Heart left ventricle (tissue), 13 donors: Measurements from ENCODE around the gene NOG.

Experiments used
- POLR2A ChIP-seq, 2 donors: fragments of 450-650 bp; IDR thresholded peaks; one replicate each; pipeline ENCODE4 v1.6.1; 2017; ENCODE audit warnings: antibody characterized with exemption in 2 of 2, mild to moderate bottlenecking in 2 of 2, moderate library complexity in 2 of 2
- TF ChIP-seq, protein P1 (sequence below), 12 donors: fragments of 200-600 bp; sonication (generic) in 4 of 12; IDR thresholded peaks; one replicate each; pipeline versions ENCODE4 v1.5.0 to v1.8.0; 2018 to 2022; ENCODE audit warnings: antibody characterized with exemption in 12 of 12, mild to moderate bottlenecking in 5 of 12
- donor health status: ischemic (EF 13 %, LVEDD 7.1; RV severe dilation, severe dysfunction).
- donor health status: DM: no; HTN: yes; CAD: no.
- donor health status: DM: no; HTN: no; CAD: no.
- donor health status: ischemic (EF 25% LVEDD 6.9; RV normal size, moderate dysfunction).
- donor health status: ischemic (EF 25% LVEDD 5.7; RV mildly dilated, moderate dysfunction).
- donor health status: ischemic (EF 35%, LVEDD 5.7; RV mildly dilated, moderate dysfunction).
- donor health status: nonischemic (EF 11% LVEDD 7.7; RV severe dilation, severe dysfunction).
- donor health status: DM: yes; HTN: yes; CAD: no.
- donor health status: PGD.
- donor health status: ischemic (EF 29% LVEDD 5.4; RV normal size, mild dysfunction).
- donor health status: nonischemic (EF 23%, LVEDD 6.1; RV moderate dilation, normal function).

DNA sequence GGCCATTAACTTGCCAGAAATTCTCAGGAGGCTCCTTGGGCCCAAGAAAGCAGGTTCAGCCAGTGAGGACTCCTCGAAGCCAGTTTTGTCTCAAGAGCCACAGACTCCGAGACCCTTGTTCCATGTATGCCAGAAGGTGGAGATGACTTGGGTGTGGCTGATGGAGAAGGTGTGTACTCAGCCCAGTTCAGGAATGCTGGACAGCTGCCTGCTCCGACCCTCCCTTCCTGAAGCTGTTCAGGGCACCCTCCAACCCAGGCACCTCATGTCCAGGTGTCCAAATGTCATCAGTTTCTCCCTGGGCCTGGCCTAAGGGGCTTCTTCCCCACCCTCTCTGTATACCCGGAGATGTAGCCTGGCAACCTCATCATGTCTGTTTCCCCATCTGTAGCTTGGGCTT is 40.2 kb downstream of the NOG start:
- TF ChIP-seq, protein P1, sequence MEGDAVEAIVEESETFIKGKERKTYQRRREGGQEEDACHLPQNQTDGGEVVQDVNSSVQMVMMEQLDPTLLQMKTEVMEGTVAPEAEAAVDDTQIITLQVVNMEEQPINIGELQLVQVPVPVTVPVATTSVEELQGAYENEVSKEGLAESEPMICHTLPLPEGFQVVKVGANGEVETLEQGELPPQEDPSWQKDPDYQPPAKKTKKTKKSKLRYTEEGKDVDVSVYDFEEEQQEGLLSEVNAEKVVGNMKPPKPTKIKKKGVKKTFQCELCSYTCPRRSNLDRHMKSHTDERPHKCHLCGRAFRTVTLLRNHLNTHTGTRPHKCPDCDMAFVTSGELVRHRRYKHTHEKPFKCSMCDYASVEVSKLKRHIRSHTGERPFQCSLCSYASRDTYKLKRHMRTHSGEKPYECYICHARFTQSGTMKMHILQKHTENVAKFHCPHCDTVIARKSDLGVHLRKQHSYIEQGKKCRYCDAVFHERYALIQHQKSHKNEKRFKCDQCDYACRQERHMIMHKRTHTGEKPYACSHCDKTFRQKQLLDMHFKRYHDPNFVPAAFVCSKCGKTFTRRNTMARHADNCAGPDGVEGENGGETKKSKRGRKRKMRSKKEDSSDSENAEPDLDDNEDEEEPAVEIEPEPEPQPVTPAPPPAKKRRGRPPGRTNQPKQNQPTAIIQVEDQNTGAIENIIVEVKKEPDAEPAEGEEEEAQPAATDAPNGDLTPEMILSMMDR (IDR thresholded peaks at IDR 0.05) = no peak
- no peak for TF ChIP-seq POLR2A (IDR thresholded peaks at IDR 0.05)
